NCI-H510A treated with DMSO at 0.1 percent for 48 hours (cell line): ENCODE results near the gene ZDHHC24.
A peak's percentile ranks its signal among the peaks of the same experiment; 100 is the strongest.

Experiments used
- DNase-seq: peaks from one replicate; lab custom pipeline; 2025; lab: John Stamatoyannopoulos, UW

The ZDHHC24 gene

GRCh38 chr11:66564984-66565383, 19.1 kb upstream of the ZDHHC24 start:
- no peak for DNase-seq

GRCh38 chr11:66564538-66564937, 18.7 kb upstream of the ZDHHC24 start:
- no peak for DNase-seq

DNA sequence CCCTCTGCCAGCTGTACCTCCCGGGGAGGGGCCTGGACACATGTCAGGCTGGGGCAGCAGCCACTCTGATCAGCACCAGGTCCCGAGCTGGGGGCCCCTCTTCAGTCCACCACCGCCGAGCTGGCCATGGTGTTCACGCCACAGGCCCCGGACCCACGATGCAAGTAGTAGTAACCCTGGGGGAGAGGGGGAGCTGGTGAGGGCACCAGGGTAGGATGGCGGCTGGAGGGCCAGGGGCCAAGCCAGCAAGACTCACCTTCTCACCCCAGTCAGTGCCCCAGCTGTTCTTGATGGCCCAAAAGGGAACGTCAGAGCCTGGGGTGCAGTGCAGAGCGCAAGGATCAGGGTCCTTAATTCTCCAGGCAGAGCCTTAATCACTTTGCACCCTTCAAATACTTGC, 18.0 kb upstream of the ZDHHC24 start:
- no peak for DNase-seq

DNA sequence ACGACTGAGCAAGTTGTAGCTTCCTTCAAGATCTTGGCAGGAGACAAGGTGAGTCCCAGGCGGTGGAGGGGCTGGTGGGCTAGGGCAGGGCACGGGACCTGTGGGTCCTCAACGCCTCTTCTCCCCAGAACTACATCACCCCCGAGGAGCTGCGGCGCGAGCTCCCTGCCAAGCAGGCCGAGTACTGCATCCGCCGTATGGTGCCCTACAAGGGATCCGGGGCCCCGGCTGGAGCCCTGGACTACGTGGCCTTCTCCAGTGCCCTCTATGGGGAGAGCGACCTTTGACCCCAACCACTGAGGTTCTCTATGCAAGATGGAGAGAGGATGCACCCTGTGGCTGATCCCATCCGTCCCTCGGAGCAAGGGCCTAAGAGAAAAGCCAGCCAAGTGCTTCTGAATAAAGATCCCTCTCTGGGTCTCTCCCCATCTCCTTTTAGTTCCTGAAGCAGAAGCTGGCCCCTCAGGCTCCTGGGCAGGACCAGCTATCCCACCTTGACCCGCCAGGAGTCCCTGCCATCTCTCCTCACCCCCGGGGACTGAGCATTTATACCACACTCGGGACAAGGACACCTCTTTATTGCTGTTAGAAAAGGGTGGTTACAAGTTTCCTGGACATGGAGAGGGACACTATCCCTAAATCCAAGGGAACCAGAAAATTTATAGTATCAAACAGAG, 17.2 kb upstream of the ZDHHC24 start:
- no peak for DNase-seq

DNA sequence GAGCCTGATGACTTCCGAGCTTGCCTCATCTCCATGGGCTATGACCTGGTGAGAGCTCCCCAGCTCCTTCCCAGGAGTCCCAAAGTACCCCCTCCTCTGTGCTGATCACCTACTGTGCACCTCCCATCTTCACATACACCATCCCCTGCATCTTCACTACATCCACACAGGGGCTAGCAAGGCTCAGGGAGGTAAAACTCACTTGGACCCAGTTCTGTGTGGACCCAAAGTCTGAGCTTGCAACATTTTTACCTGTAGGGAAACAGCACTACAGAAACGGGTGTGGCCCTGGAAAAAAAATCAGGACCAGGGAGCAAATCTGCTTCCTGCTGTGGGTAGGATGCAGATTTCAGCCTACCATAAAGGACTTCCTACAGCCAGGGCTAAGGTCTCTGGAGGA, 16.4 kb upstream of the ZDHHC24 start:
- no peak for DNase-seq

DNA sequence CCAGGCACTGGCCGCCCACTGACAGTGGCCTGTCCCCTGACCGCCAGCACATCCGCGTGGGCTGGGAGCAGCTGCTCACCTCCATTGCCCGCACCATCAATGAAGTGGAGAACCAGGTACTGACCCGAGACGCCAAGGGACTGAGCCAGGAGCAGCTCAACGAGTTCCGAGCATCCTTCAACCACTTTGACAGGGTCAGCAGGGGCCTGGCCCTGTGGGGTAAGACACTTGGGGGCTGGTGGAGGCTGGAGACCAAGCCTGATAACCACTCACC, 16.1 kb upstream of the ZDHHC24 start:
- no peak for DNase-seq

DNA sequence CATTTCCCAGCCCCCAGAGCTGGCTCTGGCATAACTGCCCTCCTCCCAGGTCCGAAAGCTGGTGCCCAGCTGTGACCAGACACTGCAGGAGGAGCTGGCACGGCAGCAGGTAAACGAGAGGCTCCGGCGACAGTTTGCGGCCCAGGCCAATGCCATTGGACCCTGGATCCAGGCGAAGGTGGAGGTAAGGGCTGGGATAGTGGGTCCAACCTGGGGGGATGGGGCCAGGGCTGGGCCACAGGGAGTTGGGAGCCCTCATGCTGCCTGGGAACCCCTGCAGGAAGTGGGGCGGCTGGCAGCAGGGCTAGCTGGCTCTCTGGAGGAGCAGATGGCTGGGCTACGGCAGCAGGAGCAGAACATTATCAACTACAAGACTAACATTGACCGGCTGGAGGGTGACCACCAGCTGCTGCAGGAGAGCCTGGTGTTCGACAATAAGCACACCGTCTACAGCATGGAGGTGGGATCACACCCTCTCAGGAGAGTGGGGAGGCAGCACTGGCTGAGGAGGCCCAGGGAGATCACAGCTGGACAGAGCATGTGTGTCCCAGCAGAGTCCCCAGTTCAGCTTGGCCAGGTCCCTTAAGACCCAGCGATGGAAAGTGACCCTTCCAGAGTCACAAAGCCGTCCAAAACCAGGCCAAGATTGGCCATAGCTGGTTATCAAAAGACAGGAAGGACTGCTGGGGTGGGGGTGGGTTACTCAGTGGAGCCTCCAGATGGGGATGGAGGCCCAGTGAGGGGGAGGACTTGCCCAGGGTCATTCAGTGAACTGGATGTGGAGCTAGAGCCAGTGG, 15.5 kb upstream of the ZDHHC24 start:
- no peak for DNase-seq

DNA sequence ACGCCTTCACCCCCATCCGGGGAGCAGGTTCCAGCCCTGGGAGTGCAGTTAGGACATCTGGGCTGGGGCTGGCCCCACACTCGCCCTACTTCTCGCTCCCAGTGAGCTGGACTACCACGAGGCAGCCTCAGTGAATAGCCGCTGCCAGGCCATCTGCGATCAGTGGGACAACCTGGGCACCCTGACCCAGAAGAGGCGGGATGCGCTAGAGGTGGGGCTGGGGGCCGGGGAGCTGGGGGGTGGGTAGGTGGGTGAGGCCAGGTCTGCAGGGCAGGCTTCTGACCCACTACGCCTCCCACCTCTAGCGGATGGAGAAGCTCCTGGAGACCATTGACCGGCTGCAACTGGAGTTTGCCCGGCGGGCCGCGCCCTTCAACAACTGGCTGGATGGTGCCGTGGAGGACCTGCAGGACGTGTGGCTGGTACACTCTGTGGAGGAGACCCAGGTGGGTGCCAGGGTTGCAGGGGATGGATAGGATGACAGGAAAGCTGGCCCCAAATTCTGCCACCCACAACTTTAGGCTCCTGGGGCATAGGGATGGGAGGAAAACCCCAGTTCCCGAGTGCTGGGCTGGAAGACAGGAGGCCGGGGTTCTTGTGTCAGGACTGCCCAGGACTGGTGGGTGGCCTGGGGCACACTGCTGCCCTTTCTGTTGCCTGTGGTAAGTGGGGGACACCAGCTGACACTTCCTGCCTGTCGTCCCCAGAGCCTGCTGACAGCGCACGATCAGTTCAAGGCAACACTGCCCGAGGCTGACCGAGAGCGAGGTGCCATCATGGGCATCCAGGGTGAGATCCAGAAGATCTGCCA, 14.2 kb upstream of the ZDHHC24 start:
- DNase-seq: no peak

- DNase-seq: no peak
Measured at GRCh38 chr11:66559142-66559865, 13.5 kb upstream of the ZDHHC24 start.

DNA sequence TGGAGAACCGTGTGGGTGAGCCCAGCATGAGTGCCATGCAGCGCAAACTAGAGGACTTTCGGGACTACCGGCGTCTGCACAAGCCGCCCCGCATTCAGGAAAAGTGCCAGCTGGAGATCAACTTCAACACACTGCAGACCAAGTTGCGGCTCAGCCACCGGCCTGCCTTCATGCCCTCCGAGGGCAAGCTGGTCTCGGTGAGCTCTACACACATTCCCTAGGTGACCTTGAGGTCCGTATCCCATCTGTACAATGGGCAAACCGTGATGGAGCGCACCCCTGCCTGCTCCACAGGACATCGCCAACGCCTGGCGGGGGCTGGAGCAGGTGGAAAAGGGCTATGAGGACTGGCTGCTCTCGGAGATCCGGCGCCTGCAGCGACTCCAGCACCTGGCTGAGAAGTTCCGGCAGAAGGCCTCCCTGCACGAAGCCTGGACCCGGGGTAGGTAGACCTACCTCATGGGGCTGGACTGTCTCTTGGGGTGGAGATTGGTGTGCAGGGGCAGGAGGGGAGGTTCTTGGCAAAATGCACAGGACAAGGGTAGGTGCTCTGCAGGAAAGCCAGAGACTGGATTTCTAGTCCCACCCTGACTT, 12.0 kb upstream of the ZDHHC24 start:
- DNase-seq: no peak

DNA sequence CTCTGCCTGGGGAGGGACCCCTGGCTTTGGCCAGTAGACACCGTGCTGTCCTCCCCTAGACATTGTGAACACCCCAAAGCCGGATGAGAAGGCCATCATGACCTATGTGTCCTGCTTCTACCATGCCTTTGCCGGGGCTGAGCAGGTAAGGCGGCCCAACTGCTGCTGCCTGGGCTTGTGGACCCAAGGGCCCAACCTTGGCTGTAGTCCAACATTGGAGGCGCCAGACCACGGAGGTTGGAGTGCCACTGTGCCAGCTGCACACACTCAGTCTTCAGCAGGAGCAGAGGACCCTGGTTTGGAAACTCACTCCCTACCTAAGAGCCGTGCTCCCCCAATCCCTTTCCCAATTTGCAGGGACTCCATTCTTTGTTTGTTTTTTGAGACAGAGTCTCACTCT, 10.2 kb upstream of the ZDHHC24 start:
- DNase-seq: peak; percentile 86

DNA sequence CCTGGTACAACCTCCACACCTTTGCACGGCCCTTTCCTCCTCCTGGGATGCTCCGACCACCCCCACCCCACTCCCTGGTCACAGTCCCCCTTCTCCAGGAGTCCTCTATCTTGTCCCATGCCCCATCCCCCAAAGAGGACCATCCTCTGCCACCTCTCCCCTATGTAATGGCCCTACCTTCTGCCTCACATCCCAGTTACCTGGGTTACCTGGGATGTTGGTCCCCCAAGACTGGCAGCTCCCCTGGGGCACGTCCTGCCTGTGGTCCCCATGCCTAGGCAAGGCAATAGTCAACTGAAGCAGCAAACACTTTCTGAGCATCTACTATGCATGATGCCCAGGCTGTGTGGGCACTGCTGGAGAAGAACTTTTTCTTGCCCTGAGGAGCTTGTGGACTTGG, 9.6 kb upstream of the ZDHHC24 start:
- DNase-seq: no peak

- no peak for DNase-seq
Measured at GRCh38 chr11:66554602-66555001, 8.8 kb upstream of the ZDHHC24 start.

DNA sequence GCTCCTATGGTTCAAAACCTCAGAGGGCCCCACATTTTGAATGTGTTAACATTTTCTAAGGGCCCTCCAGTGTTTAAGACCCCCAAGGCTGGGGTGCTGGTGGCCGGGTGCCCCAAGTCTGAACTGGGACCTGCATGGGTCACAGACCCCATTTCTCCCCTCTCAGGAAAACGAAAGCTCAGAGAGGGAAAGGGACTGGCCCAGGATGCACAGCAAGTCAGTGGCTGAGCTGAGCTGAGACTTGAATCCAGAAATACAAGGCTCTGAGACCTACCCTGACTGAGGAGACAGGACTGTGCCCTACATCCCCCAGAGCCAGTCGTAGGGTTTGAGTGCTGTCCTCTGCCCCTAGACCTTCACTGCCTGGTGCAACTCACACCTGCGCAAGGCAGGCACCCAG, 5.0 kb upstream of the ZDHHC24 start:
- no peak for DNase-seq

DNA sequence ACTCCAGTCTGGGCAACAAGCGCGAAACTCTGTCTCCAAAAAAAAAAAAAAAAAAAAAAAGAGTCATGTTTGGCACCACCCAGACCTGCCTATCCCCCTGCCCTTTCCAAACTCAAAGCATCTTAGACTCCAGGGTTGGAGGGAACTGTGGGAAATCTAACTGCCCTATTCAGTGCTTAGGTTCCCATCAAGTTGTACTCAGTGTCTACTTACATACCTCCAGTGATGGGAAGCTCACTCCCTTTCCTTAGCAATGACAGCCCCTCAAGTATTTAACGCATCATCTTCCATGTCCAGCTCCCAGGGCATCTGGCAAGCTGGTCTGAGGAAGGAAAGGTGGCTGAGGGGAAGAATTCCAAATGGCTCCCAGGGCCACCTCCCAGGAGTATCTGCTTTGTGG, 3.8 kb upstream of the ZDHHC24 start:
- DNase-seq: no peak

GRCh38 chr11:66548774-66549630, 3.2 kb upstream of the ZDHHC24 start:
- DNase-seq: no peak

DNA sequence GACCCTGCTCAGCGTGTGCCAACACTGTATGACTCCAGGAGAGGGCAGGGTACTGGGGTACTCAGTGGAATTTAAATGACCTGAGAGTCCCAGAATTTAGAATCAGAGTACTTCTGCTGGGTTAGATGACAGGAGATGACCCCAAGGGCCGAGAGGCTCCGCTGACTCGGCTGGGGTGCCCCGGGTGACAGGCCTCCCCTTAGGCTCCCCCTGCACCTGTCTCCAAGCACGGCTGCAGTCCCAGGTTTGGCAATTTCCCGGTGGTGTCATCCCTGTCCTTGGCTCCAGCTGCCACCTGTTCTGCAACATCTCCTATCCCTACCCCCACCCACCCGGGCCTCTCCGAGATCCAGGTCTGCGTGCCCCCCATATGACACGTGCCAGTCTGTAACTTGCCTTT, 2.2 kb upstream of the ZDHHC24 start:
- DNase-seq: no peak

GRCh38 chr11:66547662-66548009, 1.8 kb upstream of the ZDHHC24 start:
- no peak for DNase-seq

GRCh38 chr11:66546966-66547661, 1.3 kb upstream of the ZDHHC24 start:
- DNase-seq: no peak

DNA sequence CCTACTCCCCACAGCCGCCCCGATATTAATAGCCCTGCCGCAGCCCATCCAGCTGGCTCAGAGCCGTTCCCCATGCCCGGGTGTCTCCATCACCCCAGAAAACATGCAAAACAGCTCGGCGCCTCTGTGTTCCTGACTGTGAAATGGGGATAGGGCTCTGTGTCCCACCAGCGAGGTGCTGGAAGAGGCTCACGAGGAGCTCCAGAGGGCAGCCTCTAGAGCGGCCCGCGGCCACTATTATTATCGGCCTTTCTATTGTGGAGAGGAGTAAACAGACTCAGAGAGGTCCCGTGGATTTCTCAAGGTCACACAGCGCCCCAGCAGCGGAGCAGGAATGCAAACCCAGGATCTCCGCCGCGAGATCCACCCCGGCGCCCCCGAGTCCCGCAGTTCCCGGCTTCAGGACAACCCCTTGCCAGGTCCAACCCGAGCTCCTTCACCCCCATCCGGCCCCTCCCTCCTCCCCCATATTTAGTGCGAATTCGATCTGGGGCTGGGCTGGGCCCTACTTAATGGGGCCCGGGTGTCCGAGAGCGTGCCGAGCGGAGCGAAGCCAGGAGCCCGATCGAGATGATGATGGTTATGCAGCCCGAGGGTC, 619 bp upstream of the ZDHHC24 start, which contains the start of gene ACTN3:
TSS of gene ACTN3 (plus strand) at position 536 of the 598 bp plus-strand sequence. CDS start at position 571, 35 bp downstream.
- no peak for DNase-seq
